ENCODE results near the gene MYLIP.

- TF ChIP-seq CTCF (IDR thresholded peaks at IDR 0.05): no peak
- no peak for TF ChIP-seq POLR2A (IDR thresholded peaks at IDR 0.05)
Measured at GRCh38 chr6:16168121-16168520, 39.2 kb downstream of the MYLIP start.
